Prostate gland (tissue), 2 donors: ENCODE measurements around the gene TF. TPM values are rescaled to one million over a fixed set of nuclear protein-coding genes. Genes with fewer than 3 reads are reported as not detected.

Experiments
- DNase-seq: peaks from one replicate; pipeline ENCODE4 v3.0.0-alpha.2; 2019; ENCODE audit warnings: low spot score
- H3K27ac ChIP-seq, 2 donors: fragments of 200-600 bp; sonication (generic); 2 replicates each; pipeline ENCODE4 v1.5.1; 2017 to 2019
- H3K27me3 ChIP-seq: fragments of 200-600 bp; sonication (generic); replicated peaks from 2 replicates; pipeline ENCODE4 v1.5.1; 2019; ENCODE audit not compliant: insufficient read depth
- H3K36me3 ChIP-seq, 2 donors: fragments of 200-600 bp; sonication (generic); 1 replicate in 1 of 2; 2 replicates in 1 of 2; pipeline versions ENCODE4 v1.5.1 to v1.8.1; 2017 to 2019
- H3K4me1 ChIP-seq: fragments of 200-600 bp; sonication (generic); replicated peaks from 2 replicates; pipeline ENCODE4 v1.5.1; 2019
- H3K4me3 ChIP-seq, 2 donors: fragments of 200-600 bp; sonication (generic); 2 replicates each; pipeline ENCODE4 v1.5.1; 2017 to 2019
- H3K9me3 ChIP-seq: fragments of 200-600 bp; sonication (generic); 2 replicates; pipeline ENCODE4 v1.5.1; 2017
- POLR2A ChIP-seq: fragments of 450-650 bp; IDR thresholded peaks from one replicate; pipeline ENCODE4 v1.6.1; 2016; ENCODE audit warnings: antibody characterized with exemption, mild to moderate bottlenecking
- POLR2AphosphoS5 ChIP-seq: sonication (generic); formaldehyde crosslinking; IDR thresholded peaks from one replicate; pipeline ENCODE4 v1.6.1; 2017; ENCODE audit warnings: antibody characterized with exemption
- WGBS: methylation state at CpG from one replicate; pipeline ENCODE4 v1.1.5; 2018; 5-methylcytosine and 5-hydroxymethylcytosine counted together
- intact Hi-C: fragments of 100-400 bp; cut with DNase I; formaldehyde crosslinking; loops from one replicate; pipeline ENCODE4 v1.14.2; 2022
- total RNA-seq, 2 donors: library from RNA; depleted of rRNA; stranded (reverse); fragments of >200 nt; gene quantifications; one replicate each; pipeline ENCODE4 v1.1.0, GENCODE V29; 2016
- TF ChIP-seq, protein P1 (sequence below), 4 experiments: fragments of 200-600 bp in 2 of 4; fragments of 450-650 bp in 2 of 4; sonication (generic) in 2 of 4; IDR thresholded peaks; 1 replicate in 3 of 4; 2 replicates in 1 of 4; pipeline ENCODE4 v1.5.1; 2016 to 2019; ENCODE audit warnings: antibody characterized with exemption in 4 of 4, mild to moderate bottlenecking in 2 of 4, moderate library complexity in 2 of 4

TF gene
- total RNA-seq, 2 donors from 2014 or later = 15.1 to 57.9 TPM

DNA sequence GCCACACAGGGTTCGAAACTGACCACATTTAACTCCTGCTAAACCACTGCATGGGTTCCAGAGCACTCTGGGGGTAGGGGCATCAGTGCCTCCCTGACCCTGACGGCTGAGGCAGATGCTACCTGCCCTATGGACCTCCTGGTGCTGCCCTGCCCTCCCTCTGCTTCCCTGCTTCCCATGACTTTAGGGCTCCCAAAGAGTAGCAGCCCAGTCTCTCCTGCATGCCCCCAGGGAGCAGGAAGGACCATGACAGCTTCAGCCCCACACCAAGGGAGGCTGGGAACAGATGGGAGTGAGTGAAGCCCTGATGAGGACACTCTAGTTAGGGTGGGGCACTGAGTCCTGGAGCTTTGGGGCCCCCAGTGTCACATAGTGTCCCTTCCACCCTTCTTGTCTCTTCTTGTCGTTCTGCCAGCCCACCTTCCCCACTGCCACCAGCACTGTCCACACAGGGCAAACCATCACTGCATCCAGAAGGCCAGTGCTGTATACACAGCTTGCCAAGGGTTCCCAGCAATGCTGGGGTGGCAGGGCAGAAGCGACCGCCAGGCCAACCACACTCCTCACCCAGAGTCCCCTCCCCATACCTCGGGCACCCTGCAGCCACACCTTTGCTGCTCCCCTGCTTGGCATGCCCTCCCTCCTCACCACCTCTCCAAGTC lies 90.4 kb downstream of the TF start:
- no peak for DNase-seq
- Histone ChIP-seq H3K4me1 (no peaks in the 10 kb centered on the region), H3K27me3 (no peaks in the 10 kb centered on the region), H3K27ac (no peak overlapping the region), H3K36me3 (no peaks in the 10 kb centered on the region), H3K4me3 (no peak overlapping the region), H3K9me3 (no peaks in the 10 kb centered on the region)
- intact Hi-C loops = no loop called here
- WGBS = 85% methylated on average over 6 of the region's 6 CpGs
- TF ChIP-seq, protein P1, sequence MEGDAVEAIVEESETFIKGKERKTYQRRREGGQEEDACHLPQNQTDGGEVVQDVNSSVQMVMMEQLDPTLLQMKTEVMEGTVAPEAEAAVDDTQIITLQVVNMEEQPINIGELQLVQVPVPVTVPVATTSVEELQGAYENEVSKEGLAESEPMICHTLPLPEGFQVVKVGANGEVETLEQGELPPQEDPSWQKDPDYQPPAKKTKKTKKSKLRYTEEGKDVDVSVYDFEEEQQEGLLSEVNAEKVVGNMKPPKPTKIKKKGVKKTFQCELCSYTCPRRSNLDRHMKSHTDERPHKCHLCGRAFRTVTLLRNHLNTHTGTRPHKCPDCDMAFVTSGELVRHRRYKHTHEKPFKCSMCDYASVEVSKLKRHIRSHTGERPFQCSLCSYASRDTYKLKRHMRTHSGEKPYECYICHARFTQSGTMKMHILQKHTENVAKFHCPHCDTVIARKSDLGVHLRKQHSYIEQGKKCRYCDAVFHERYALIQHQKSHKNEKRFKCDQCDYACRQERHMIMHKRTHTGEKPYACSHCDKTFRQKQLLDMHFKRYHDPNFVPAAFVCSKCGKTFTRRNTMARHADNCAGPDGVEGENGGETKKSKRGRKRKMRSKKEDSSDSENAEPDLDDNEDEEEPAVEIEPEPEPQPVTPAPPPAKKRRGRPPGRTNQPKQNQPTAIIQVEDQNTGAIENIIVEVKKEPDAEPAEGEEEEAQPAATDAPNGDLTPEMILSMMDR (IDR thresholded peaks at IDR 0.05) = no peak
- TF ChIP-seq POLR2AphosphoS5 (no peak), POLR2A (no peak)

DNA sequence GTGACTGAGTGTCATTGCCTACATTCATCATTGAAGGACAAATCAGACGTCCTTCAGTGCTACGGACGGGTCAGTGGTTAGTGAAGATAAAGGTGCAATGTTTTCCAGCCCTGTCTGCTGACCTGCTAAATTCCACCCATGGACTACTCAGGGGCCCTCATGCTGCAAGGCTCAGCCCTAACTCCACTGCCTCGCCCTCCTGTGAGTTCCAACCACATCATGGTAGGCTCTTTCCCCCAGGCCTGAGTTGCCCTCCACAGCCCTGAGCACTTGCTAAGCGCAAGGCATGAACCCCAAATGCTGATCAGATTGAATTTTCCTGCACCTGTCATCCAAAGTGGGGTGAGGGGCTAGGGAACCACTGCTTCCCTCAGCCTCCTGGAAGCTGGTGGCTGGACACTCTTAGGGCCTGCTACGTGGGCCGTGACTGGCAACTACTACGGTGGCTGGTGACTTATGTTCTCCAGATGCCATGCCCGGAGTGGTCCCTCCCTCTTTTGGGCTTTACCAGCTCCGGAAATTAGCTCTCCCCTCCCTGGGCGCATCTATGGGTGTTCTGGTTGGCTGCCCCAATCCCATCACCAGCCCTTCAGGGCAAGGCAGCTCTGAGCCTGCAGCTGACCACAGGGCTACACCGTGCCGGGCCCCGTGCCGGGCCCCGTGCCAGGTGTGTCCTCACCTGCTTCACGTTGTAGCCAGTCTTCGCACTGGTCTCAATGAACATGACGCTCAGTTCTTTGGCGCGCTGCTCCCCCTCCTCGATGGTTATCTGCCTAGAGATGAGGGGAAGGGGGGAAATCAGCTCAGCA lies 91.5 kb downstream of the TF start:
- no peak for DNase-seq
- WGBS = 92% methylated on average over 17 of the region's 22 CpGs
- intact Hi-C loops = no loop called here

DNA sequence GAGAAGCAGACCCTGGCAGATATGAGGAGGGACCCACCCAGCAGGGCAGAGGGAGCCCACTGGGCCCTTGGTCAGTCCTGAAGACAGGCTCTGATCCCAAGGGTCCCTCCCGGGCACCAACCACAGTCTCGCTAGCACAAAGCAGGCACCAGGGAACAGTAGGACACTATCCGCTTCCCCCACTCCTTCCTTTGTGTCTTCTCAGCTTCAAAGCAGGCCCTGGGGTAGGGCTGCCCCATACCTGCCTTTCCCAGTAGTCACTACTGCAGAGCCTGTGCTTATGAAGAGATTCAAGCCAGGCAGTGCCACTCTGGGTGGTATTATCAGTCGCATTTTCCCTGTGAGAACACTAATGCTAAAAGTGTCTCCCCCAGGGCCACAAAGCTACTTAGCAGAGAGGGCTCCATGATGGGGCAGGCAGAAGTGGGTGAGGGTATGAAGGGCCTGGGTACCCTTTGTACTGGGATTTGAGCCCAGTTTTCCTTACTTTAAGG lies 92.2 kb downstream of the TF start:
- no peak overlapping the region for H3K27ac ChIP-seq
- intact Hi-C loops = no loop called here
- no peak for DNase-seq
- TF ChIP-seq, protein P1 (IDR thresholded peaks at IDR 0.05) = no peak
- TF ChIP-seq POLR2A = no peak
- no peak for TF ChIP-seq POLR2AphosphoS5
- no peaks in the 10 kb centered on the region for H3K27me3 ChIP-seq
- no peaks in the 10 kb centered on the region for H3K4me1 ChIP-seq
- no peaks in the 10 kb centered on the region for H3K36me3 ChIP-seq
- no peak overlapping the region for H3K4me3 ChIP-seq
- H3K9me3 ChIP-seq = no peaks in the 10 kb centered on the region
- 92% methylated on average over 4 of the region's 4 CpGs for WGBS

More for the DNA sequence above, 91.5 kb downstream of the TF start:
- H3K36me3 ChIP-seq = no peaks in the 10 kb centered on the region
- no peak overlapping the region for H3K4me3 ChIP-seq
- no peaks in the 10 kb centered on the region for H3K27me3 ChIP-seq
- no peaks in the 10 kb centered on the region for H3K4me1 ChIP-seq
- no peak for TF ChIP-seq POLR2A
- TF ChIP-seq, protein P1 (IDR thresholded peaks at IDR 0.05) = no peak
- no peak for TF ChIP-seq POLR2AphosphoS5
- no peak overlapping the region for H3K27ac ChIP-seq
- no peaks in the 10 kb centered on the region for H3K9me3 ChIP-seq

DNA sequence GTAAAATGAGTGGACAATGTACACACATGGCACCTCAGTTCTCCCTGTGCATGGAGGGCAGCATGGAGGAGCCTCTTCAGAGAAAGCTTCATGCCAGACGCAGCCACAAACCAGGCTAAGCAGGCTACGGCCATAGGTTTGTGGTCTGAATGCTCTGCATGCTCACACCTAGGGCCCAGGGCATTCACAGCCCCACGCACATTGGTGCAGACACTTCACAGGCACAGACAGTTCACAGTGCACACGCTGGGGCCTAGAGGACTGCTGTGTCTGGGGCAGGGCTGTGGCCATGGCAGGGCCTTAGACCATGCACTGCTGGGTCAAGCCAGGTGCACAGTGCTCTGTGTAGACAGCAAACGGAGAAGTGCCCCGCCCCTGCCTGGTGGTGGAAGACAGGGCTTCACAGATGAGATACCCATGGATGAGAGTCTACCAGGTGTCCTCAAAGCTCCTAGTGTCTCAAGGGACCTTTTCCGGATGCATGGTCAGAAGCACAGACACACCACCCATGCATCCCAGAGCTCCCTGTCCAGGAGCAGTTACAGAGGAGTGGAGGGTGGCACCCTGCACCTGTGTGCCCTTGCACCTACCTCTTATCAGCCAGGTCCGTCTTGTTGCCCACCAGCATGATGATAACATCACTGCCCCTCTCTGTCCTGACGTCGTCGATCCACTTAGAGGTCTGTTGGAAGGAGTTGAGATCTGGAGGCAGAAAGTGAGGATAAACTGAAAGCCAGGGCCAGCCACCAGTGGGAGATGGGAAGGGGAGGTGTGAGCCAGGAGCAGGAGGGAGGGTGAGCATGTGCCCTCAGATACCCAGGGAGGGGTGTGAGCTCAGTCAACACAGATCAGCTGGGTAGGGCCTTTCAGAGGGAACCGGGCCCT lies 93.0 kb downstream of the TF start:
- intact Hi-C loops = no loop called here
- Histone ChIP-seq H3K27me3 (no peaks in the 10 kb centered on the region), H3K9me3 (no peaks in the 10 kb centered on the region), H3K4me1 (no peaks in the 10 kb centered on the region), H3K36me3 (no peaks in the 10 kb centered on the region), H3K27ac (no peak overlapping the region), H3K4me3 (no peak overlapping the region)
- no peak for DNase-seq
- TF ChIP-seq POLR2A = no peak
- TF ChIP-seq, protein P1 (IDR thresholded peaks at IDR 0.05) = no peak
- TF ChIP-seq POLR2AphosphoS5 = no peak
- 91% methylated on average over 11 of the region's 12 CpGs for WGBS
